Fibroblast of skin of left biceps (primary cell): ENCODE measurements around the gene KCNK4.
A peak's percentile ranks its signal among the peaks of the same experiment; 100 is the strongest.

Experiments used
- DNase-seq, 2 experiments: peaks; one replicate each; pipeline ENCODE4 v3.0.0-alpha.2; 2013; ENCODE audit warnings: low read depth in 2 of 2

Gene KCNK4

DNA sequence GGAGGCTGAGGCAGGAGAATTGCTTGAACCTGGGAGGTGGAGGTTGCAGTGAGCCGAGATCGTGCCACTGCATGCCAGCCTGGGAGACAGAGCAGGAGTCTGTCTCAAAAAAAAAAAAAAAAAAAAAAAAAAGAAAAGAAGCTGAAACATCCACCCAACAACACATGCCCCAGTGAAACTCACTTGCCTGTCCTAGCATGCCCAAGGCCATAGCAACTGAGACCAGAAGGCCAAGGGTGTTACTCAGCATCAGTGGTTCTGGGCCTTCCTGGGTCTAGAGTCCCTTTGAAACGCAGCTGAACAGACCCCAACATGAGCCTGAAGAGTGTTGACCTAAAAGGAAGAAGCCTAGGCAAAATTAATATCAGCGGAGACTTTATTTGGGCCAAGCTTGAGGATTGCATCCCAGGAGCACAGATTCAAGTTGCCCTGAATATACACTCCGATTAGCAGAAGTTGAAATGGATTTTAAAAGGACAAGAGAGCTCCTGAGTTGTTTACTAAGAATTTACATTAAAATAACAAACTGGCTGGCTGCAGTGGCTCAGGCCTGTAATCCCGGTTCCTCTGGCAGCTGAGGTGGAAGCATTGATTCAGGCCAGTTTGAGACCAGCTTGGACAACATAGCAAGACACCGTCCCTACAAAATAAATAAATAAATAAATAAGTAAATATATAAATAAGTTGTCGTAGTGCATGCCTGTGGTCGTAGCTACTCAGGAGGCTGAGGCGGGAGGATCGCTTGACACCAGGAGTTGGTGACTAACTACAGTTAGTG, 33.8 kb downstream of the KCNK4 start:
- no peak for DNase-seq

DNA sequence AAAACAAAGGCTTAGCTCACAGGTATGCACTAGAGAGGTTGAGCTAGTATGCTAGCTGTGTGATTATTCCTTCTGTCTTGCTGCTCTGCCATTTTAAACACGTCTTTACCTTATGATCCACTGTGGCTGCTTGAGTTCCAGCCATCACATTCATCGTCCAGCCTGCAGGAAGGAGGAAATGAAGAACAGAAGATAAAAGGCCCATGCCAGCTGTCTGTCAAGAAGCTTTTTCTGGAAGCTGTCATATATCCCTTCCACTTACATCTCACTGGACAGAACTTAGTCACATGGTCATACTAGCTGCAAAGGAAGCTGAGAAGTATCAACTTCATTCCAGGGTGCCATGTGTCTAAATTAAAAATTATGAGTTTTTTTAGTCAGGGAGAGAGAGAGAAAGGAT, 36.3 kb downstream of the KCNK4 start:
- DNase-seq: no peak

DNA sequence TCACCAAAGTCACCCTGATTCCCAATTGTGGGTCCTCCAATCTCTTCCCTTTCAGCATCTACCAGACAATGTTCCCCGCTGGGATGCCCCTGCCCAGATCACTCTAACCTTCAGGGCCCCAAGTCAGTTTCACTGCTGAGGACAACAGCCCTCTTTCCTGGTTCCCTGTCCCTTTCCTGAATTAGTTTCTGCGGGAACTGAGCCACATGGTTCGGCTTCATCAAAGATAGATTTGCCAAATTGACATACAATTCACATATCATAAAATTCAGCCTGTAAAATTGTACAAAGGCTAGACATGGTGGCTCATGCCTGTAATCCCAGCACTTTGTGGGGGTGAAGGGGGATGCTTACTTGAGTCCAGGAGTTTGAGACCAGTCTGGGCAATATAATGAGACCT, 36.9 kb downstream of the KCNK4 start:
- DNase-seq: no peak

DNA sequence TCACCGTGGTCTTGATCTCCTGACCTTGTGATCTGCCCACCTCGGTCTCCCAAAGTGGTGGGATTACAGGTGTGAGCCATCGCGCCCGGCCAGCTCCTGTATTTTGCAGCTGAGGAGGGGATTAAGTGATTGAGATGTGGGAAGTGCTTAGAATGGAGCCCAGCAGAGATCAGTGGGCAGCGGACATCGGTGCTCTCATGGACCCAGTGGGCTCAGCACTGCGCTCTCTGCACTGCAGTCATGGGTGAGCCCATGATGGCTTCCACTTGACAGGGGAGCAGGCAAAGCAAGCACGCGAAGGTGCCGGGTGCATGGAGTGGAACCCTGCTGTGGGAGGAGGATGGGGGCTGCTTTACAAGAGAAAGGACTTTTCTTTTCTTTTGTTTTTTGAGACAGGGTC, 39.8 kb downstream of the KCNK4 start:
- no peak for DNase-seq

DNA sequence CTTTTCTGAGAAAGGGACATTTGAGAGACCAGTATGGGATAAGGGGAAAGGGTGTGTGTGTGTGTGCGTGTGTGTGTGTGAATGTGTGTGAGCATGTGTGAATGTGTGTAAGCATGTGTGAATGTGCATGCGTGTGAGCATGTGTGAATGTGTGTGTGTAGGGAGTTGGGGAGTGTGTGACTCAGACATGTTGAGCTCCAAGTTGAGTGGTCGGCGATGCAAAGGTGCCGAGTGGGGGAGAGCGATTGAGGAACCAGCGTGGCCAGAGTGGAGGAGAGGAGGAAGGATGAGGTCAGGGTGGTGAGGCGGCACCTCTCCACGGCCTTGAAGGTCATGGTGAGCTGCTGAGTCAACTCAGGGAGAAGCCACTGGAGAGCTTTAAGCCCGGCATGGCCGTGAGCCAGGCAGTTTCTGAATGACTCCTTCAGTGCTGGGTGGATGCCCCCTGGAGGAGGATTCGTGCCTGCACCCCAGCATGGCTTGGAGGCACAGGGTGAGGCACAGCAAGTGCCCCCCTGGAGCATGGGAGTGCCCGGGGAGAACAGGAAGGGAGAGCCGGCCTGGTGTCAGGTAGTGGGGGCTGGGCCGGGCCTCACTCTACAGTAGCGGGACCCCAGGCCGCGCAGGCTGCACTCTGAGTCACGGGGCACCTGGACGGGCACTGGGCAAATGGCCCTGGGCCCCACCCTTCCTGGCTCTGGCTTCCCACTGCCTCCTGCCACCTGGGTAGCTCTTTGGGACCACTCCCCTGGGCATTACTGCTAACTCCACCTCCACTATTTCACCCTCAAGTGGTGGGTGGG, 40.7 kb downstream of the KCNK4 start:
- peak; percentile 33 to 36 for DNase-seq

DNA sequence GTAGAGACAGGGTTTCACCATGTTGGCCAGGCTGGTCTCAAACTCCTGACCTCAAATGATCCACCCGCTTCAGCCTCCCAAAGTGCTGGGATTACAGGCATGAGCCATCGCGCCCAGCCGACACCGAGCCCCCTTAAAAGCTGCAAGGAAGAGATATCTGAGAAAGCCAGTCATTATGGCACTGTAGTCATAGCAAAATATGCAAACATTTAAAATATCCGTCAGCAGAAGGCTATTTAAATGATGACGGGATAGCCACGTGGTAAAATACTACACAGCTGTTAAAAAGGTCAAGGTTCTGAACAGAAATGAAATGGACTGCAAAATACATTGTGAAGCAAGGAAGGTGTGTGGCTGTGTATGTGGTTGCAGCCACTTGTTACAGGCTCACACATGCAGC, 42.5 kb downstream of the KCNK4 start:
- DNase-seq: no peak

DNA sequence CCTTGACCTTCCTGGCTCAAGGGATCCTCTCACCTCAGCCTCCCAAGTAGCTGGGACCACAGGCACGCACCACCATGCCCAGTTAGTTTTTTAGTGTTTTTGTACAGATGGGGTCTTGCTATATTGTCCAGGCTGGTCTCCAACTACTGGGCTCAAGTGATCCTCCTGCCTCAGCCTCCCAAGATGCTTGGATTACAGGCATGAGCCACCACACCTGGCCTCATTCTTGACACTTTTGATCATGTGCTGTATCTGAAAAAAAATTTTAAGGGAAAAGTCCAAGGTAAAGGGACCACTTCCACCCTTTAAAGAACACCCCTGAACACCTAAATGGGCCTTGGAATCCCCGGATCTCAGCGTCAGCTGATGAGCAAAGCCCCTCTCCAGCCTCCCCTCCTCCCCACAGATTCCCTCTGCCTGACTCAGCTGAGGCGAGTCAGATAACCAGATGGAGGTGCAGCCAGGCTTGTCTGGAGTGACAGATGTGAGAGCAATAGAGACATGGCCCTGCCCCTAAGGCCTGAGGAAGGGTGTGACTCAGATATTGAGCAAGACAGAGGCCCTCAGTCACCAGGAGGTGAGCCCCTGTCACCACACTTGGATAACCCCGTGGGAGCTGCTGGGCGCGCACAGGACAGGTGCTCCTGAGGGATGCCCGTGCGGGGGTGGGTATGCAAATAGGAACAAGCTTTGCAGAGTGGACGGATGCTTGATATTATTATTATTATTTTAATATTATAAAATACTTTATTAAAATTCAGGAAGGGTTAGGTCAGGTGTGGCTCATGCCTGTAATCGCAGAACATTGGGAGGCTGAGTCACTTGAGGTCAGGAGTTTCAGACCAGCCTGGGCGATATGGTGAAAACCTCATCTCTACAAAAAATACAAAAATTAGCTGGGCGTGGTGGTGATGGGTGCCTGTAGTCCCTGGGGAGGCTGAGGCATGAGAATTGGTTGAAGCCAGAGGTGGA, 43.9 kb downstream of the KCNK4 start:
- DNase-seq: peak; percentile 77

DNA sequence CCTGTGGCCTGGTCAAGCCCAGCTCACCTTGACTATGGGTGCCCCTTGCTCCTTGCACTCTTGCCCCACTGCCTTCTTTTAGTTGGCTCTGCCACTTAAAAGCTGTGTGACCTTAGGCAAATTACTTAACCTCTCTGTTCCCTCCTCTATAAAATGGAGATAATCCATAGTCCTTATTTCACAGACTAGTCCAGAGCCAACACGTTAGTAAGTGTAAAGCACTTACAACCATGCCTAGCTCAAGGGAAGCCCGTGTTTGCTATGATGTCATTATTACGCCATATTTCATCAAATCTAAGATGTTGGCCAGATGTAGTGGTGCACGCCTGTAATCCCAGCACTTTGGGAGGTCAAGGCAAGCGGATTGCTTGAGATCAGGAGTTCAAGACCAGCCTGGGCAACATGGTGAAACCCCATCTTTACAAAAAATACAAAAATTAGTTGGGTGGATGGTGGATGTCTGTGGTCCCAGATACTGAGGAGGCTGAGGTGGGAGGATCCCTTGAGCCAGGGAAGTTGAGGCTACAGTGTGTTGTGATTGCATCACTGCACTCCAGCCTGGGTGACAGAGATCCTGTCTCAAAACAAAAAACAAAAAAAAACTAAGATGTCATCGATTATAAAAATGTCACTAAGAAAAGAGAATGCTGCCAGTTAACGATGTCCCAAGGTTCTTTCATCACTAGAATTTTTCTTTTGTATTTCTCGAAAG, 46.6 kb downstream of the KCNK4 start:
- DNase-seq: no peak

DNA sequence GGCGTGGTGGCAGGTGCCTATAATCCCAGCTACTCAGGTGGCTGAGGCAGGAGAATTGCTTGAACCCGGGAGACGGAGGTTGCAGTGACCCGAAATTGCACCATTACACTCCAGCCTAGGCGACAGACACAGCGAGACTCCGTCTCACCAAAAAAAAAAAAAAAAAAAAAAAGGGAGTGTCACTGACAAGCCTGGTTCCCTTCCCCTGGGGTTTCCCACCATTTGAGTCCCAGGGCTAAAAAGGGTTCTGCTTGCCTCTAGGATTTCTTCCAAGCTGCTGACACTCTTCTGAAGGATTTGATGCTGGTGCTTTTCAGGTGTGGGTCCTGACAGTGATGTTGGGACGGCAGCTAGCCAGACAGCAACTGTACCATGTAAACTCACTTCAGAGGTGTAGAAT, 47.6 kb downstream of the KCNK4 start:
- no peak for DNase-seq

DNA sequence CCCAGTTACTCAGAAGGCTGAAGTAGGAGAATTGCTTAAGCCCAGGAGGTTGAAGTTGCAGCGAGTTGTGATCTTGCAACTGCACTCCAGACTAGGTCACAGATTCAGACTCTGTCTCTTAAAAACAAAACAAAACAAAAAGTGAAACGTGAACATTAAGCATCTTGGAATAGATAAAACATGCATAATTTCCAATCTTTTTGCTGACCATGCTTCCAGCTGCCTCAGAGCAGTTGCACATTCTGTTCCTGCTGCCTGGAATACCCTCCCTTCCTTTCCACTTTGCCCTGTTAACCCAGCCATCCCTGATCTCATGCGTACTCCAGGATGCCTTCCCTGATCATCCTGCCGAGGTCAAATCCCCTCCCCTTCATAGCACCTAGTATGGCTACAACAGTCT, 48.2 kb downstream of the KCNK4 start:
- DNase-seq: no peak

DNA sequence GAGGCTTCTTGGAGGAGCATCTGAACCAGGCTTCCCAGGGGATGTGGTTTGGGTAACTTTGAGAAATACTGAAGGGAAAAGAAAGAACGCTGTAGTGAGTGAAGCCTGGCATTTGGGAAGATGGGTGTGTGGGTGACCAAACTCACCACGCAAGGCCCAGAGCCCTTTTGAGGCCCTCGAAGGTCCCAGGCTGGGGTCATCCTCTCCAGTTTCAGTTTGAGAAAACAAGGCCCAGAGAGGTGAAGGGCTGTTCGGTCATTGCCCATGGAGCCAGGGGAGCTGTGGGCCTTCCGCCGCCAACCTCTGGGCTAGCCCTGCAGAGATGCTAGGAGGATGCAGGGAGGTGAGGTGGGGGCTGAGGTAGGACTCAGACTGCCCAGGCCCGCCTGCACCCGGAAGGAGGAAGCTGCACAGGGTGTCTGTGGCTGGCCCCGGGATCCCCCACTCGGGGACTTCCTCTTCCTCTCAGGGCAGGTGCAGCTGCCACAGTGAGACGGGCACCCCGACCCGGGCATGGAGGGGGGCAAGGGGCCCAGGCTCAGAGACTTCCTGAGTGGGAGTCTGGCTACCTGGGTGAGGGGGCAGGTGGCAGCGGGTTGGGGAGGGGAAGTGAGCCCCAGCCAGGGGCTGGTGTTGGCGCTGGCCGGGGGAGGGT, 48.8 kb downstream of the KCNK4 start, which contains the start of gene CCDC88B:
Gene CCDC88B (plus strand): TSS at position 451 of the 655 bp plus-strand sequence. CDS start 63 bp downstream, at position 514.
- no peak for DNase-seq

DNA sequence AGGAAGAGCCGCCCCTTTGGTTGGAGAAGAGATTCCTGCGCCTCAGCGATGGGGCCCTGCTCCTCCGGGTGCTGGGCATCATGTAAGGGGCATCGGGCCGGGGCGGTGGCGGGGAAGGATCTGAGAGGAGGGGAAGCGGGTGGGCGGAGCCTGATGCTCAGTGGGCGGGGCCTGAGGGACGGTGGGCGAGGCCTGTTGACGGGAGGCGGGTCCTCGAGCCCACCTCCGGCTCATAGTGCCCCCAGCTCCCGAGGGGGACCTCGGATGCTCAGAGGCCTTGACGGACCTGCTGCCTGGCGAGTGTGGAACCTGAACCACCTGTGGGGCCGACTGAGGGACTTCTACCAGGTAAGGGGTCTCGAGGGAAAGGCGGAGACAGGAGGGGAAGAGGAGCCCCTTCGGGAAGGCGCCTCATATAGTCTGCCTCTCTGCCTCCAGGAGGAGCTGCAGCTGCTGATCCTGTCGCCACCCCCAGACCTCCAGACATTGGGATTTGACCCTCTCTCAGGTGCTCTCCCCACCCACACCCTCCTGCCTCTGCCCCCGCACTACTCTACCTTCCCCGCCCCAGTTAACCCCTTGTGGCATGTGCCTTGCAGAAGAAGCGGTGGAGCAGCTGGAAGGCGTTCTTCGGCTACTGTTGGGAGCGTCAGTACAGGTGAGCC, 49.7 kb downstream of the KCNK4 start:
- DNase-seq: no peak

DNA sequence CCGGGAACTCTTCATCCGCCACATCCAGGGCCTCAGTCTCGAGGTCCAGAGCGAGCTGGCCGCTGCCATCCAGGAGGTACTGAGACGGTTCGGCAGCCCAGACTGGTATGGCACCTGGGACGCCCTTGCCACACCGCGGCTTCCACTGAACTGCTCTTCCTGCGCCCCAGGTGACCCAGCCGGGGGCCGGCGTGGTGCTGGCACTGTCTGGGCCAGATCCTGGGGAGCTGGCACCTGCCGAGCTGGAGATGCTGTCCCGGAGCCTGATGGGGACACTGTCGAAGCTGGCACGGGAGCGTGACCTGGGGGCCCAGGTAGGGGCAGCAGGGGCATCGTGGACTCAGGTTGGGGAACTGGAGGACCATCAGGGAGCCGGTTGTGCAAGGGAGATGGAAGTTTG, 50.3 kb downstream of the KCNK4 start:
- DNase-seq: no peak

DNA sequence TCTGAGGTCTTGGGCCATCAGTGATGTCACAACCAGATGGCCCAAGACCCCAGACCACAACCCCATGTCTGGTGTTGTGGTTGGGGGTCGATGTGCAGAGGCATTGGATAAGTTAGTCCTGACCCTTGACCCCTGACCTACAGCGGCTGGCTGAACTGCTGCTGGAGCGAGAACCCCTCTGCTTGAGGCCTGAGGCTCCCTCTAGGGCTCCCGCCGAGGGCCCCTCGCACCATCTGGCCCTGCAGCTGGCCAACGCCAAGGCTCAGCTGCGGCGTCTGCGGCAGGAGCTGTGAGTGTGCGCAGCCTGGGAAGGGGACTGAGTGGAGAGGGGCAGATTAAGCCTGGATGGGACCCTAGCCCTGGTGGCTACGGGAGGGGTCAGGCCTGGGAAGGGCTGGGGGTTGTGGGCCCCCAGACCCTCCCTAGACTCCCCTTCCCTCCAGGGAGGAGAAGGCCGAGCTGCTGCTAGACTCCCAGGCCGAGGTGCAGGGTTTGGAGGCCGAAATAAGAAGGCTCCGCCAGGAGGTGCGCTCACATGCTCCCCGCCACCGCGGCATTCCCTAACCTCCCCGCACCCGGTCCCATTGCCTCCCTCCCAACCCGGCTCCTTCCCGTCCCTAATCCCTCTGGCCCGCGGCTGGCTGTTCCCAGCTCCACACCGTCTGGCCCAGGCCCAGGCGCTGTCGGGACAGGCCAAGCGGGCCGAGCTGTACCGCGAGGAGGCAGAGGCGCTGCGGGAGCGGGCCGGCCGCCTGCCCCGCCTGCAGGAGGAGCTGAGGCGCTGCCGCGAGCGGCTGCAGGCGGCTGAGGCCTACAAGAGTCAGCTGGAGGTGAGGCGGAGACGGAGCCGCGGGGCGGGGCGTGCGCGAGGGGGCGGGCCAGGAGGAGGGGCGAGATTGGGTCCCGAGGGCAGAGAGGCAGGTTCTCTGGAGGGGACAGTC, 51.0 kb downstream of the KCNK4 start:
- DNase-seq: peak; percentile 63 to 64

DNA sequence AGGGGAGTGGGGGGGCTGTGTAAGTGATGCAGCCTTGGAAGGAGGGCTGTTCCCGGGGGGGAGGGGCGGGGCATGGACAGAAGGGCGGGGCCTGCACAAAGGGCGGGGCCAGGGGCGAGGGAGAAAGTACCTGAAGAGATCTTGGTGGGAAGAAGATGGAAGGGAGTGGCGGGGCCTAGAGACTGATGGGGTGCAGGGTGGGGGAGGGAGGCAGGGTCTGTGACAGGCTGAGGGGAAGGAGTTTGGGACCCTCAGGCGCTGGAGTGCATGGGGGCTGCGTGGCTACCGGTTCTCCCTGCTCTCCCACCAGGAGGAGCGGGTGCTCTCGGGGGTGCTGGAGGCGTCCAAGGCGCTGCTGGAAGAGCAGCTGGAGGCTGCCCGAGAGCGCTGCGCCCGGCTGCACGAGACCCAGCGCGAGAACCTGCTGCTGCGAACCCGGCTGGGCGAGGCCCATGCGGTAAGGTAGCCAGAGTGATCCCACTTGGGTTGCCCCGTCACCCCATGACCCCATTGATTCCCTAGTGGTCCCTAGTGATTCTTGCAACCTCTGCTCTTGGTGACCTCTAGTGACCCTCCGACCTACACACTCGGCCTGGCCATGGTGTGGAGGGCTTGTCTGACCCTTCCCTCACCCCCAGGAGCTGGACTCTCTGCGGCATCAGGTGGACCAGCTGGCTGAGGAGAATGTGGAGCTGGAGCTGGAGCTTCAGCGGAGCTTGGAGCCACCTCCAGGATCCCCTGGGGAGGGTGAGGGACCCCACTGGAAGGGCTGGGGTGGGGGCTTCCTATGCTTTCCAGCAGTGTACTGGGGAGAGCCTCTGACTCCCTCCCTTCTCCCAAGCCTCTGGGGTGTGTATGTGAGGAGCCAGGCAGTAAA, 52.0 kb downstream of the KCNK4 start:
- DNase-seq: no peak

DNA sequence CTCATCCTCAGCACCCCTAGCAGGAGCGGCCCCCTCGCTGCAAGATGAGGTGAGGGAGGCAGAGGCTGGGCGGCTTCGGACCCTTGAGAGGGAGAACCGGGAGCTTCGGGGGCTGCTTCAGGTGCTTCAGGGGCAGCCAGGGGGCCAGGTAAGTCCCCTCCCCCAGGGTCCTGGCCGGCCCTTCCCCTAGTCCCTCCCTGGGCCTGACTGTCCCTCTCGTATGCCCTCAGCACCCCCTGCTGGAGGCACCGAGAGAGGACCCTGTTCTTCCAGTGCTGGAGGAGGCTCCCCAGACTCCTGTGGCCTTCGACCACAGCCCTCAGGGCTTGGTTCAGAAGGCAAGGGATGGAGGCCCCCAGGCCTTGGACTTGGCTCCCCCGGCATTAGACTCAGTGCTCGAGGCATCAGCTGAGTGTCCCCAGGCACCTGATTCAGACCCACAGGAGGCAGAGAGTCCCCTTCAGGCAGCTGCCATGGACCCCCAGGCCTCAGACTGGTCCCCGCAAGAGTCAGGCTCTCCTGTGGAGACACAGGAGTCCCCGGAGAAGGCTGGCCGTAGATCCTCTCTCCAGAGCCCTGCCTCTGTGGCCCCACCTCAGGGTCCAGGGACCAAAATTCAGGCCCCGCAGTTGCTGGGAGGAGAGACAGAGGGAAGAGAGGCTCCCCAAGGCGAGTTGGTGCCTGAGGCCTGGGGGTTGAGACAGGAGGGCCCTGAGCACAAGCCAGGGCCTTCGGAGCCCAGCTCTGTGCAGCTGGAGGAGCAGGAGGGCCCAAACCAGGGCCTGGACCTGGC, 52.9 kb downstream of the KCNK4 start:
- DNase-seq: no peak

DNA sequence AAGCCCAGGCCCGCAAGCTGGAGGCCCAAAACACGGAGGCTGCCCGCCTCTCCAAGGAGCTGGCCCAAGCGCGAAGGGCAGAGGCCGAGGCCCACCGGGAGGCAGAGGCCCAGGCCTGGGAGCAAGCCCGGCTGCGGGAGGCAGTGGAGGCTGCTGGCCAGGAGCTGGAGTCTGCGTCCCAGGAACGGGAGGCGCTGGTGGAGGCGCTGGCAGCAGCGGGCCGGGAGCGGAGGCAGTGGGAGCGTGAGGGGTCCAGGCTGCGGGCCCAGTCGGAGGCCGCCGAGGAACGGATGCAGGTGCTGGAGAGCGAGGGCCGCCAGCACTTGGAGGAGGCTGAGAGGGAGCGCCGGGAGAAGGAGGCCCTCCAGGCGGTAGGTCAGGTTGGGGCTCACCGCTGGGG, 53.7 kb downstream of the KCNK4 start:
- DNase-seq: no peak
